Embryonic facial prominence (tissue), 1 donor: Measurements from ENCODE around the gene PDZD2.
"Not testable (repeated sequence)": the region's sequence is repeated elsewhere in the genome, so short reads cannot be mapped to it uniquely, and the experiment has no call there.

Experiments used
- DNase-seq: peaks from one replicate; pipeline ENCODE4 v3.0.0-alpha.2; 2016; ENCODE audit errors: extremely low spot score

PDZD2 gene

DNA sequence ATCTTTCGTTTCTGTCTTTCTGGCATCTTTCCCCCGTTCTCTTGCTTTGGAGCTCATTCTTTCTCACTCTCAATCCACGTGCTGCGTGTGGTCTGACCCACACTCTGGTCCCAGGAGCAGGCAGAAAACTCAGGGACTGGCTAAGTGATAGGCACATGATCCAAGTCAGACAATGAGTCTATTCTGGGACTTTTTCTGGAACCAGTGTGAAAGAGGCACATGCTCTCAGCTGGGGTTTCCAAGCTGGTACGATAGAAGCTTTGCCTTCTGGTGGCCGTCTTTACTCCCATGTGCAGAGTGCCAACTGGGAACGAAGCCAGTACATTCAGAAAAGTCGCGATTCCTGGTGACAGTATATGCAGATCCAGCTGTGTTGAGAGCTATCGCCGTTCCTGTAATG is 94.4 kb downstream of the PDZD2 start:
- DNase-seq, result no peak

DNA sequence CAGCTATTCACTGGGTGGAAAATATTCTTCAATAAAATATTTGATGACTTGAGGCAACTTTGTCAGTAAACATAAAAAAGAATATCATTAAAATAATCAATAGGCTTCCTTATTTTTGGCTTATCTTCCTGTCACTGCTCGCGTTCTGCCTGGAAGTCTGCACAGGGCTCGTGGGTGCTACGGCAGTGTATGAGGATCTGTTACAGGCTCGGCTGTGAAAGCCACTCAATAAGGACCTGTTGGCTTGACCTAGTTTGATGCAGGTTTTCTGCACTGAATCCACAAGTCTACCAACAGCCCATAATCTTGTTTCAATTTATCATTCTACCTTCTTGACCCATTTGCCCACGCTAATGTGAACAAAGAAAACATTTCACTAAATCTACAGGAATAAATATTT is 97.2 kb downstream of the PDZD2 start:
- no peak for DNase-seq

DNA sequence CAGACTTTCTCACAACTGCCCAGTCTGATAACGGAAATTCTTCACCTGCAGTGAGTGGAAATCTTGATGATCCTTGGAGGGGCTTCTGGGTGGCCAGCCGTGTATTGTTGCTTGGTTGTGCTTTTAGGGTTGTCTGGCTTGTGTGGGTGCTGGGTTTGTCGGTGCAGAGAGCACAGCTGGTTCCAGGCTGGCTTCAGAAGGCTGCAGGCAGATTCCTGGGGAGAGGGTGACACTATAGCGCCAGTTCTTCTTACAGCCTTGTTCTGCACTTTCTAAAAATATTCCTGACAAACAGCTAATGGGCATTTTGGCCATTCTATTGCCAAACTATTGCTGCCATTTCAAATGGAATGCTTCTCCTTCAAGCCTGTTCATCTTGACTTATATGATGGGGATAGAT is 99.3 kb downstream of the PDZD2 start:
- no peak for DNase-seq

DNA sequence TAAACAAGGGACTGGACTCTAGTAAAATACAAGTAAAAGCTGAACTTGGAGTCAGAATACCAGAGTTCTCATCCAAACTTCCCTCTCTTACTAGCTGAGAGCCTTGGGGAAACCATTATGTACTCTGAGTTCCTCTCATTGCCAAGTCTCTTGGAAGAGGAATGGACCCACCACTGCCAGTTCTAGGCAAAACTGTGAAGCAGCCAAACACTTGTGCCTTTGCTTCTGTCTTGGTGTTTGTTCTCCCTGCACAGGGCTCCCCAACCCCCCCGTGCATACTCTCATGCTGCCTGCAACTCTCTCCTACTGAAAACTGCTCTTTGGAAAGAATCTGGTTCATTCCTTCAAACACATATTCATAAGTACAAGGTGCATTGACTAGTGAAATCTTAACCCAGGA is 102.6 kb downstream of the PDZD2 start:
- no peak for DNase-seq

DNA sequence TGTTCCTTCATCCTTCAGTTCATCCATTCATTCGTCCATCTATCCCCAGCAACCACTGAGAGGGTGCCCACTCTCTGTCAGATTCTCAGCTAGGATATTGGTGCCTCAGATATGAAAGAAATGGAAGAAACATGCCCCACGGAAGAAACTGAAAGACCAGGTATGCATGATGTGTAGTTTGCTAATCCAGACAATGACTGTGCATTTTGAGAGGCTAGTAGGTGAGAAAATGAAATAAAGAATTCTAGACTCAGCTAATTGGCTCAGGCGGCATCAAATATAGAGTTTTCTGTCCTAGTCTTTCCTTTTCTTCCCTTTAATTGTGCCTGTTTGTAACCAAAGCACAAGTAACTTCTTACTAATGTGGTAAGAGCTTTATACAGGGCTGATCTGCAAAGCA is 104.7 kb downstream of the PDZD2 start:
- DNase-seq, result no peak

DNA sequence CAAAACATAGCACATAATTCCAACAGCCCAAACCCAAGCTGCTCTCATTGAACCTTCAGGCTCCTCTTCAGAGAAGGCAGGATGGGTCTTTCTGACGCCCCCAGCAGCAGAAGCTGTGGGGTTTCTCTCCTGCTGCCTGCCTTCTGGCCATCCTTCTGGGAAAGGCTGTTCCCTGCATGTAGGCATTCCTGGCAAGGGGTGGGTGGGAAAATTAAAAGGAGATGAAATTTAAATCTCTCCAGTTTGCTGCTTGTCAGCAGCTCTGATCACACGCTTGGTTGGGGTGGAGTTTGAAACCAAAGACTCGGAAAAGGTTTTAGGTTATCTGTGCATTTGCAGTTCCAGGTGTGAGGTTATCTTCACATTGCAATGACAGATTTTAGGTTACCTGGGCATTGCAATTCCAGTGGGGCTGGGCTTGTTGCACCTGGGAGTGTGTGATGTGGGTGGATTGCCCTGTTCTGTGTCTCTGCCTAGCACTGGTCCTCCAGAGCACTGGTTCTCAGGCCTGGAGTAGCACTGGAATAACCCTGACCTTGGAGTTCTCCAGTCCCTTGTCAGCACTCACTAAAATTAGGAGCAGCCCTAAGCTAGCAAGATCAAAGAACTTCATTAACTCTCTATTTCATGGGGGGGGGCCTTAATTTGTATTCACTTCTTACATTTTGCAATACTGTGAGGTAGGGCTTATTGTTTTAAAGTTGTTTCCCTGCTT is 109.7 kb downstream of the PDZD2 start:
- DNase-seq, result no peak

DNA sequence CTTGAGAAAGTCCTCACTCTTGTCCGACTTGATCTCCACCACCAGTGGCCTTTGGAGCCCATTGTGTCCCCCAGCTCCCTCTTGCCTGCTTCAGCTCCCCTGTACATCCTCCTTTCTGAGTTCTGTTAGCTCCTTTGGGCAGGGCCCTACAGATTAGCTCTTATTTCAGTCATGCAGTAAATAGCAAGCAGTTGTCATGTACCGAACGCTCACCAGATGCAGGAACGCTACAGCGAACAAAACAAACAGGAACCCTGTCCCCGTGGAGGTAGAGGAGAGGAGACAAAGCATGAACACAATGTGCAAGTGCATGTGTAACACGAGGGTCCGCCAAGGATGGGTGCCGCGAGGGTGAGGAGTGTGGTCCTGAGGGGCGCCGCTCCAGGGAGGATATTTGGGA is 111.3 kb downstream of the PDZD2 start:
- DNase-seq, result no peak

DNA sequence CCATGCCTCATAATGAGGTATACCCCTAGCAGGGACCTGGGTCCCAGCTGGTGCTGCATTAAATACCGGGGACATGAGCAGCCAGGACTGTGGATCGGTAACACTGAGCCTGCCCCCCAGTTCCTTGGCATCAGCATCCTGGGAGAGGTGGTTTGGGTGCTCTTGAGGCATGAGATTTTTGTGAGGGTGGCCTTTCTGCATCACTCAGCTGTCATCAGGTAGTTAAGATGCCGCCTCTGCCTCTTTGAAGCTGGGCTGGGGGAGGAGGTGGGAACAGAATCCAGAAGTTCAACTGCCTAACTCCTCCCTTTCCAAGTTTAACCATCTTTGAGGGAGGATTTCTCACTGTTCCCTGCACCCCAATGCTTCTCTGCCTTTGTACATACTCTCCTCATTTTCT is 112.7 kb downstream of the PDZD2 start:
- no peak for DNase-seq

DNA sequence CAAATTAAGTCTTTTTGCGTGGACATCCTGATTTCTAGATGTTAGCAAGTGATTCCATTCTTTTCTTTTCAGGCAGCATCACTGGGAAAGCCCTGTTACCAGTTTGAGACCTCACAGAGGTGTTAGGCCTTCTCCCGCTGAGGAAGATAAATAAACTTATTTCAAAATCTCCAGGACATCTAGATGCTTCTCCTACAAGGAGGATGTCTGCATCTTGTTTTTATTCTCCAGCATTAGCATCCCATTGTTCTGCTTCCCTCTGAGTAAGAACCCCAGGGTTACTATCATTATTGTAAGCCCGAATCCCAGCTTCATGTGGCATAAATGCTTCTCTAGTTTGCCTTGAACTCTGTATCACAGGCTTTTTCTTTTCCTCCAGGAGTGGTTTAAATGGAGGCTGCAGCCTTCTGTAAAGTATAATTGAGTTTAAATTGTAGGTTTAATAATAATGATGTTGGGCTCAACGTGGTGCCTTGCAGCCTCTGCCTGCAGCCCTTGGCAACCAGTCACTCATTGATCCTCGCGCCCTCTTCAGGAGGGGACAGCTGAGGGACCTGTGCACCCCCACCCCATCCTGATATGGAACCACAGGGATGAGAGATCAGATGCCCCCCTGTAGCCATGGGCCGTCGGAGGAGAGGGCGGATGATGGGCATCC is 114.9 kb downstream of the PDZD2 start:
- DNase-seq, result no peak

DNA sequence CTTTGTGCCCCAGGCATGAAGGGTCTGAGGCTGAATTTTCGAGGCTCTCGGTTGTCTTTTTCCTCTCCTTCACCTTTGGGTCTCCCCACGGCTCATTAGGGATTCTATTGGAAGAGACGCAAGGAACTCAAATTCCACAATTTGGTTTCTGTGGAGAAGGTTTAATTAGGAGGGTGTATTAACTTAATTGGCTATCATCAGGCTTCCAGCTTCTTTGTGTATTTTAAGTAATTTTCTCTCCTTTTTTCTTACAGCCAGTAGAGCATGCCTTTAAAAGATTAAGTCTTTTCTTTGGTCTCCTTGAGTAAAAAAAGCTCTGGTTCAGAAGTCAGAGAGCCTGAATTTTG is 115.4 kb downstream of the PDZD2 start:
- no peak for DNase-seq

DNA sequence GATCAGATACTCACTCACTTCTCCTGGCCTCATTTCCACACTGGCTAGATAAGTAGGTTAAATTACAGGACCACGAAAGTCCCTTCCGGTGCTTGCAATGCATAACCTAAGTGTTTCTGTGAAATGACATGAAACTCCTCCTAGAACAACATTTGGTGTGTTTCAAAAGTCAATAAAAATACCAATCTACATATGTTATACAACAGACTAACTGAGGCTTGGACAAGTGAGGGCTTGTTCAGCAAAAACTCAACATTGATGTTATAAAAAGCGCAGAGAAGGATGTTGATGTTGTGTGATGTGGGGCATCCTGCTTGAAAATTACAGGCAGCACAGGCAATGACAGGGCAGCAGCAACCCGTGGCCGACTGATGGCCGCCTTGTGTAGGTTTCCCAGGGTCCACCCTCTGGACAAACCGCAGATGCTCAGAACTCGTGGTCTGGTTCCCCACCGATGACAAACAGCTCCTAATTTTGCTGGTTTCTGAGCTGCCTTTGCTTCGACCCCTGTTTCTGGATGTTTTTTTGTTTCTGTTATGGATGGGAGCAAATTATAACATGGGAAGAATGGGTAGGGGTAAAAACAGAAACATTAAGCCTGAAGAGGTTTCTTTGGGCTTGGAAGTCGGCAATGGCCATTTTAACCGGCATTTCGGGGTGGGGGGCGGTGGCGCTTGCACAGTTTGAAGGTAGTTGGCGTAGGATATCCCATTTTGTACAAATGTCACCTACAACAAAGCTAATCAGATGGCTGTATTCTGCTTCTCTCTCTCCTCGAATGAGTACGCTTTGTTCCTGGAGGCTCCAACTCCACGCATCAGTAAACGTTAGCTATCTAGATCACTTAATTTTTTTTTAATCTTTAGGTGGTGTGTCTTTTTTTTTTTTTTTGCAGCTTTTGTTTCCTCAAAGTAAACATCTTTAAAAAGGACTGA is 116.1 kb downstream of the PDZD2 start:
- no peak for DNase-seq

DNA sequence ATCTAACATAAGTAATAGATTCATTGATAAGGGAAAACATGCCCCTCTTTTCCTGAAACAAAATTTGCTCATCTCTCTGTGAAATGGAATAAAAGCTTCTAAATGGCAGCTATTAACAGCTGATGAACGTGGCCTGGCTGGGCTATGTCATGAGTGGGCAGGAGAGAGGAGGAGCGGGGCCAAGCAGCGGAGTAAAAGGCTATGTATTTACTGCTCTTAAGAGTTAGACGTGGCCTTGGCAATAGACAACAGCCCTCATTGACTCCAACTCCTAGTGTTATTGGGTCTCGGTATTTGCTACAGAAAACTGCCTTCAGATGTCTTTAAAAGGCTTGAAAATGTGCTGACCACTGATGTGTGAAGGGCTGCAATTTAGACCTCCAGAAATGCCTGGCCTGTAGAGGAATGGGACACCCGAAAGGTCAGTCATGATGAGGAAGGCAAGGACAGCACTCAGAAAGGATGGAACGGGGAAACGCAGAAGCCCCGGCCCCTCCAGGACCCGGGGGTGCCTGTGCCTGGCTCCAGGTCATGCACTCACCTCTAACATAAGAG is 116.8 kb downstream of the PDZD2 start:
- no peak for DNase-seq

DNA sequence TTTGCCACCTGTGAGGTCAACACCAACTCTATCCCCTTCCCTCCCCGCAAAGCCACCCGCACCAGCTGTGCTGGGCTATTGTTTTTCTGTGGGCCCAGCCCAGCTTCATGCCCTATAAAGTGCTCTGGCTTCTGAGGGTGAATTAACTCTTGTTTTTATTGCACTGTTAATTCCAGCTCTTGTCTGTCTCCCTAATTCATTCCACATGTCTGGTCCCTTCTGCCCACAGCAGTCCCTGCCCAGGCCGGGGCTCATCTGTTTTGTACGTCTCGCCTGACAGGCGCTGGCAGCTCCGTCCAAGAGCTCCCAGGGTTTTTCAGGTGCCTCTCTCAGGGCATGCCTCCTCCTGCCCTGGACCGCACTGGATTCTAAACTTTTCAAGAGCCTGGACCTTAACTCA is 118.9 kb downstream of the PDZD2 start:
- DNase-seq, result no peak

DNA sequence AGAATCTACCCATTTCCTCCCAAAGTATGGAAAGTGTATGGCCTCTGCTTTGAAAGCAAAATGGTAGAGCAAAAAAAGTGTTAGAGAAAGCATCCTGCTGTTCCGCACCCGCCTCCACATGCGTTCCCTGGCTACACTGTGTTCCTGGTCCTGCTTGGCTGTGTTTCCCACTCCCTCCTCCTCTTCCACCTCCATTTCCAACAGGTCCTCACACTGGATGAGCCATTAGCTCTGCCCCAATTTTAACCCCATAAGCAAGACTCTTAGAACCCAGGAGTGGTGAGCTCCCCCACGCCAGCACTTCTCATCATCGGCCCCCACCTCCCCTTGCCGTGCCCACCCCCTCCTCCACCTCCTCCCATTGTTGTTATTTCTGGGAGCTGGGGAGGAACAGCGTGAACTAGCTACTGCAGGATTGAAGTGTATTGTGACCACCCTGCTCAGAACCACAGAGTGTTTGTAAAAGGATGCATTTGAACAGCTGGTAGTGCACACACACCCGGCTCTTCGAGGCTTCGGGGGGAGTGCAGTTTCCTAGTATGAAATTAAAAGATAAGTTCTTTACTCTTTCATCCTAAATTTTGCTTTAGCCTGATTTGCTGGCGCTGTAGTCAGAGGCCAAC is 120.0 kb downstream of the PDZD2 start:
- DNase-seq, result no peak

DNA sequence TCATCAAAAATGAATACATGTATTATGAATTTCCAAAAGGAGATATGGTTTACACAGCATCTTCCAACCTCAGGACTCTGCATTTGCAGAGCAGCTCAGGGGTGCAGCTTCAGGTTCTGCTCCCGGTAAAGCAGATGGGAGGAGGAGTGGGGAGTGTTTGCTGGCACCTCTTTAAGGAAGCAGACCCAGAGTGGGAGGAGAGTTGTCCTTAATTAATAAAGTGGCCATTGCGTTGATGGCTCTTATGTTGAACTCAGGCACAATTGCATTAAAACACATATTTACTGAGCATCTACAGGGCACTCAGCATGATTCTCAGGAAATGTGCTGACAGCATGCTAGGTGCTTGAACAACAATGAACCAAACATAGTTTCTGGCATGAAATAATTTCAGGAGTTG is 121.0 kb downstream of the PDZD2 start:
- no peak for DNase-seq

DNA sequence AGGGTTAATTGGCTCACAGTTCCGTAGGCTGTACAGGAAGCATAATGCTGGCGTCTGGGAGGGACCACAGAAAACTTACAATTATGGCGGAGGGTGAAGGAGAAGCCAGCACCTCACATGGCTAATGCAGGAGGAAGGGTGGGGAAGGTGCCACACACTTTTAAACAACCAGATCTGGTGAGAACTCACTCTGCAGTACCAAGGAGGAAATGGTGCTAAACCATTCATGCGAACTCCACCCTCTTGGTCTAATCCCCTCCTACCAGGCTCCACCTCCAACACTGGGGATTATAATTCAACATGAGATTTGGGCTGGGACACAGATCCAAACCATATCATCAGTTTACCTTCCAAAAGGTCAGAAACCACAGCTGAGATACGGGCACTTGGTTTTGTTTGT is 122.9 kb downstream of the PDZD2 start:
- no peak for DNase-seq

DNA sequence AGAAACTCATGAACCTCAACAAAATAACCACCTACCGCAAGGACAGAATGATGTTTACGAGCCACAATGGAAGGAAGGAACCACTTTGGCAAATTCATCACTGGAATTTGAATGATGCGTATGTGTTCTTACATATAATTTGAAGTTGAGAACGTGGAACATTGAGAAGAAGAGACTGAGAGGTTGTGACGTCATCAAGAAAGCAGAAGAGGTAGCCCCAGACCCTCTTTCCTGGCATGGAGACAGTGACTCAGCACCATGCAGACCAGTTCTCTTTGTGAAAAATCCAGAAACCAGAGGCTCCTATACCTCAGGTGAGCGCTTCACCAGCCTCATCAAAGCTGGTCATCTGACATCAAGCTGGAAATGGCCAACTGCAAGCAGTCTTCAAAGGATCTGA is 124.5 kb downstream of the PDZD2 start:
- DNase-seq, result no peak

DNA sequence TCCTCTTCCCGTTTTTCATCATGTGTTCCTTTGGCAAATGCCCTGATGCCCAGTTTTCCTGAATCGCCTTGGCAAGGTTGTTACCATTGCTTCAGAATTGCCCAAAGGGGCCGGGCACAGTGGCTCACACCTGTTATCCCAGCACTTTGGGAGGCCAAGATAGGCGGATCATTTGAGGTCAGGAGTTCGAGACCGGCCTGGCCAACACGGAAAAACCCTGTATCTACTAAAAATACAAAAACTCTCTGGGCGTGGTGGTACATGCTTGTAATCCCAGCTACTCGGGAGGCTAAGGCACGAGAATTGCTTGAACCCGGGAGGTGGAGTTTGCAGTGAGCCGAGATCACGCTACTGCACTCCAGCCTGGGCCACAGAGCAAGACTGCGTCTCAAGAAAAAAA is 125.8 kb downstream of the PDZD2 start:
- DNase-seq, result not testable (repeated sequence)

DNA sequence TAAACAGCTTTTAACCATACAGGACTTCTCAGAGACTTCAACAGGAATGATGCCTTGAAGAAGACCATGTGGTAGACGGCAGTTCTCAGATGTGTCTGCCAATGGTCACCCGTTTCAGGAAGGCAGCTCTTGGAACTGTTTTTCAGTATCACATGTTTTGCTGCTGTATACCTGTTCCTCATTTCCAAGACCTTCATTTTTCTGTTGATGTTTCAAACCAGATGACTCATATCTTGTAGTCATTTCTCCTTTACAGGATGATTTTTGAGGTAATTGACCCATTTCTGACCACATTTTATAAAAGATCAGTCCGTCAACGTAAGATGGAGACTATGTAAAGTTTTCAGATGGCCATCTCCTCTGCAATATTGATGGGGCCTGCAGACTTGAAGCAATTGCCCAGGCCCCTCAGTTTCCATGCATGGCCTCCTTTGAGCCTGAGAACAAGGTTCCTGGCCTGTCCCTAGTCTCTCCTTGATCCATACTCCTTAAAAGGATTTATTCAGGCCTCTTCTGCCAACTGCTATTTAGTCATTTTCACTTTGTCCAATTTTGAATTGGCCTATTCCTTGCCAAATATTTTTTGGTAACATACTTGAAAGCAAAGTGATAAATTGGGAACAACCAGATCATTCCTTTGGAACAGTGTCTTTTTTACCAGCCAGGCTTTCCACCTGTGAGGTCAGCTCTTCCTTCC is 128.6 kb downstream of the PDZD2 start:
- no peak for DNase-seq

DNA sequence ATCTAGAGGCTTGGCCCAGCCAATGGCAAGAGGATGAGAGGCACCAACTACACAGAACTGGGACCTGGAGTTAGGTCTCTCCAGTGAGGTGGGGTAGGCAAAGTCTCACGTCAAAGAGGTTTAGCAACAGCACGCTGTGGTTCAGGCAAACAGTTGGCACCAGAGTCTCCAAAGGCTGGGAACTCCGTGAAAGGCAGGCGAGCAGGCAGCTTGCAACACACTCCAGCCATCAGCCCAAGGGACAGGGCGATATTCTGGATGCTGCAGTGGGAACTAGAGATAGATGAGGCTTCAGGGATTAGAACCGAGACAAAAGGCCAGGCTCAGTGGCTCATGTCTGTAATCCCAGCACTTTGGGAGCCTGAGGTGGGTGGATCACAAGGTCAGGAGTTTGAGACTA is 129.1 kb downstream of the PDZD2 start:
- no peak for DNase-seq

DNA sequence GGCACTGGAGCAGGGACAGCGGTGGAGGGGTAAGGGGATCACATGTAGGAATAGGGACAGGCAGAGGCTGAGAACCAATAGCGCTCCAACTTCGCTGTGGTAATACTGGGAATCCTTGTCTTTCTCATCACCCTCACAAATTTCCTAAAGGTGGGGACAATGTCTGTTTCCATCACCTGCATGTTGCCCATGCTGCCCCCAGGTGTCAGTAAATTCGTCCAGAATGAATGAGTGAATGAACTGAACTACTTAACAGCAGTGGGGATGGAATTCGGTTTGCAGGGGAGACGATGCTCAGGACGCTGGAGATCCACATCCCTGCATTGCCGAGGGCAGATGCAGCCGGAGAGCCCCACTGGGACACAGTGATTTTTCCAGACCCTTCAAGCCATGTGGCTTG is 129.9 kb downstream of the PDZD2 start:
- DNase-seq, result no peak
